OCI-LY7 (cell line): Measurements from ENCODE around the gene C9orf152. TPM values are rescaled to one million over a fixed set of nuclear protein-coding genes. Genes with fewer than 3 reads are reported as not detected.
"Not testable (repeated sequence)": the region's sequence is repeated elsewhere in the genome, so short reads cannot be mapped to it uniquely, and the experiment has no call there.

Experiments
- BruUV-seq: library from RNA; stranded (reverse); fragments of 400-500 nt; replicated peaks from 2 replicates; lab custom pipeline; 2021; lab: Mats Ljungman, UMichigan
- CTCF ChIA-PET: fragments of 300-600 bp; sonication (Branson Sonifier 250); formaldehyde crosslinking; loops from one replicate; lab custom pipeline; 2022; ENCODE audit warnings: antibody characterized with exemption; ENCODE audit not compliant: unreplicated experiment; lab: Charles Lee
- POLR2A ChIA-PET: fragments of 300-600 bp; sonication (Branson Sonifier 250); formaldehyde crosslinking; loops from one replicate; lab custom pipeline; 2022; ENCODE audit warnings: antibody characterized with exemption; lab: Charles Lee
- DNase-seq: peaks from one replicate; pipeline ENCODE4 v3.0.0-alpha.2; 2015; ENCODE audit warnings: low spot score
- H2AFZ ChIP-seq: fragments of 200-600 bp; sonication (generic), shearing (Covaris generic); 2 replicates; pipeline ENCODE4 v1.6.1; 2014; ENCODE audit warnings: mild to moderate bottlenecking, antibody characterized with exemption, low read length, moderate library complexity
- H3K27ac ChIP-seq: fragments of 200-600 bp; sonication (generic); 2 replicates; pipeline ENCODE4 v1.5.1; 2014; ENCODE audit warnings: mixed run types, low read depth, mild to moderate bottlenecking, moderate library complexity, low read length, inconsistent platforms; ENCODE audit not compliant: poor library complexity, severe bottlenecking
- H3K36me3 ChIP-seq: fragments of 200-600 bp; sonication (generic); 2 replicates; pipeline ENCODE4 v1.6.1; 2014; ENCODE audit warnings: mild to moderate bottlenecking, antibody characterized with exemption, low read length, moderate library complexity, mixed read lengths; ENCODE audit not compliant: insufficient read depth
- H3K4me1 ChIP-seq: fragments of 200-600 bp; sonication (generic); 2 replicates; pipeline ENCODE4 v1.5.1; 2014; ENCODE audit warnings: mild to moderate bottlenecking, low read length; ENCODE audit not compliant: insufficient read depth, poor library complexity, severe bottlenecking
- H3K4me2 ChIP-seq: fragments of 200-600 bp; sonication (generic); 2 replicates; pipeline ENCODE4 v1.6.1; 2014; ENCODE audit warnings: mild to moderate bottlenecking, low read length
- H3K4me3 ChIP-seq: fragments of 200-600 bp; sonication (generic); 2 replicates; pipeline ENCODE4 v1.5.1; 2014; ENCODE audit warnings: mild to moderate bottlenecking, low read depth, low read length; ENCODE audit not compliant: poor library complexity, severe bottlenecking
- H3K79me2 ChIP-seq: fragments of 200-600 bp; sonication (generic); 2 replicates; pipeline ENCODE4 v1.6.1; 2016; ENCODE audit warnings: low read depth, mild to moderate bottlenecking, low read length, moderate library complexity, mixed read lengths; ENCODE audit not compliant: insufficient read depth
- H3K9me2 ChIP-seq: fragments of 200-600 bp; sonication (generic); 2 replicates; pipeline ENCODE4 v1.6.1; 2016; ENCODE audit warnings: mild to moderate bottlenecking, low read length, mixed read lengths; ENCODE audit not compliant: insufficient read depth
- H3K9me3 ChIP-seq: fragments of 200-600 bp; sonication (generic); 2 replicates; pipeline ENCODE4 v1.6.1; 2014; ENCODE audit warnings: mild to moderate bottlenecking, mixed run types, low read length, mixed read lengths
- H4K20me1 ChIP-seq: fragments of 200-600 bp; sonication (generic); 2 replicates; pipeline ENCODE4 v1.6.1; 2014; ENCODE audit warnings: mild to moderate bottlenecking, antibody characterized with exemption, low read length, moderate library complexity, mixed read lengths; ENCODE audit not compliant: insufficient read depth
- CTCF ChIP-seq: fragments of 200-600 bp; sonication (generic); conservative IDR thresholded peaks from 2 replicates; pipeline ENCODE4 v1.5.1; 2014; ENCODE audit warnings: mild to moderate bottlenecking, antibody characterized with exemption, low read length, moderate library complexity, mixed read lengths
- EZH2phosphoT487 ChIP-seq: fragments of 200-600 bp; sonication (generic); IDR thresholded peaks from 2 replicates; pipeline ENCODE4 v1.6.1; 2018; ENCODE audit warnings: low read depth, borderline replicate concordance, mild to moderate bottlenecking, mixed run types, antibody characterized with exemption, low read length, moderate library complexity, mixed read lengths
- intact Hi-C: fragments of 100-400 bp; cut with micrococcal nuclease; formaldehyde crosslinking; loops from one replicate; pipeline ENCODE4 v1.10.0; 2022; ENCODE audit not compliant: unreplicated experiment
- total RNA-seq, 2 experiments: library from RNA; depleted of rRNA in 1 of 2; stranded (reverse); fragments of >200 nt in 1 of 2; shearing (Covaris generic) in 1 of 2; gene quantifications; 2 replicates each; pipeline ENCODE4 v1.2.3, GENCODE V29; 2014 to 2022

Gene C9orf152
- total RNA-seq, 2 experiments from 2014 or later = not detected

GRCh38 chr9:110197330-110198187 lies 10.4 kb downstream of the C9orf152 start:
- Histone ChIP-seq H3K79me2 (no peaks in the 10 kb centered on the region), H2AFZ (no peak overlapping the region), H3K9me2 (no peaks in the 10 kb centered on the region), H3K4me3 (no peak overlapping the region), H4K20me1 (no peaks in the 10 kb centered on the region), H3K36me3 (no peaks in the 10 kb centered on the region), H3K9me3 (no peaks in the 10 kb centered on the region), H3K4me2 (no peak overlapping the region), H3K4me1 (no peaks in the 10 kb centered on the region), H3K27ac (no peak overlapping the region)
- POLR2A ChIA-PET = interaction anchor here (0.8 kb wide), 1 partner anchor 19 kb away, joined by 3 read pairs; no protein-coding TSS in a partner anchor
- BruUV-seq = no TSS peak
- DNase-seq = no peak
- intact Hi-C loops = no loop called here
- CTCF ChIA-PET = no interaction called here
- TF ChIP-seq CTCF (no peak), EZH2phosphoT487 (no peak)

GRCh38 chr9:110196084-110196499 lies 11.9 kb downstream of the C9orf152 start:
- POLR2A ChIA-PET = interaction anchor here (0.7 to 1.4 kb wide), 3 partner anchors 13 to 394 kb away, joined by 3 read pairs; no protein-coding TSS in a partner anchor
- intact Hi-C loops, H3K9me2 ChIP-seq, H3K4me2 ChIP-seq, H3K4me1 ChIP-seq, H3K79me2 ChIP-seq, H3K4me3 ChIP-seq, H3K36me3 ChIP-seq, DNase-seq, H4K20me1 ChIP-seq, H3K9me3 ChIP-seq, BruUV-seq, H2AFZ ChIP-seq, H3K27ac ChIP-seq: not testable (repeated sequence)
- CTCF ChIA-PET = interaction anchor here (1.0 kb wide), 1 partner anchor 10 kb away, joined by 3 read pairs; no protein-coding TSS in a partner anchor

- Histone ChIP-seq H3K4me1 (no peaks in the 10 kb centered on the region), H3K9me2 (no peaks in the 10 kb centered on the region), H3K27ac (no peak overlapping the region), H4K20me1 (no peaks in the 10 kb centered on the region), H2AFZ (no peak overlapping the region), H3K4me2 (no peak overlapping the region), H3K36me3 (no peaks in the 10 kb centered on the region), H3K9me3 (no peaks in the 10 kb centered on the region), H3K4me3 (no peak overlapping the region), H3K79me2 (no peaks in the 10 kb centered on the region)
- ChIA-PET POLR2A (no interaction called here), CTCF (no interaction called here)
- TF ChIP-seq EZH2phosphoT487 (no peak), CTCF (no peak)
- no peak for DNase-seq
- BruUV-seq = no TSS peak
- intact Hi-C loops = no loop called here
Observed at GRCh38 chr9:110192531-110193261, 15.3 kb downstream of the C9orf152 start.
